SK-N-SH (cell line): Measurements from ENCODE around the gene HS6ST3.
A peak's percentile ranks its signal among the peaks of the same experiment; 100 is the strongest.

Experiments
- CTCF ChIP-seq: fragments of 200-600 bp; sonication (generic); IDR thresholded peaks from 2 replicates; pipeline ENCODE4 v1.6.1; 2017; ENCODE audit warnings: antibody characterized with exemption, mild to moderate bottlenecking, moderate library complexity
- EP300 ChIP-seq, 2 experiments: IDR thresholded peaks; 2 replicates each; pipeline versions ENCODE4 v1.4.0 to v1.6.1; 2012; ENCODE audit warnings: borderline replicate concordance in 1 of 2, low read depth in 1 of 2, low read length in 1 of 2
- EZH2phosphoT487 ChIP-seq: fragments of 200-600 bp; sonication (generic); IDR thresholded peaks from 2 replicates; pipeline ENCODE4 v1.6.1; 2017; ENCODE audit warnings: low read depth, mixed run types, mild to moderate bottlenecking, antibody characterized with exemption, moderate library complexity, borderline replicate concordance
- FOXJ3 ChIP-seq: sonication (generic); formaldehyde crosslinking; IDR thresholded peaks from 2 replicates; pipeline ENCODE4 v1.5.1; 2020; ENCODE audit warnings: mild to moderate bottlenecking, missing genetic modification reagents
- GATA2 ChIP-seq: sonication (generic); formaldehyde crosslinking; IDR thresholded peaks from 2 replicates; pipeline ENCODE4 v1.5.0; 2020; ENCODE audit warnings: mild to moderate bottlenecking, missing genetic modification reagents
- JUND ChIP-seq: IDR thresholded peaks from 2 replicates; pipeline ENCODE4 v1.4.0; 2012
- MAX ChIP-seq: IDR thresholded peaks from 2 replicates; pipeline ENCODE4 v1.4.0; 2012; ENCODE audit warnings: low read depth
- MEF2A ChIP-seq: IDR thresholded peaks from 2 replicates; pipeline ENCODE4 v1.4.0; 2012; ENCODE audit warnings: low read depth, borderline replicate concordance
- MXI1 ChIP-seq: IDR thresholded peaks from 2 replicates; pipeline ENCODE4 v1.6.1; 2012; ENCODE audit warnings: mild to moderate bottlenecking, low read depth, low read length, improper control_type of control experiment
- REST ChIP-seq: IDR thresholded peaks from 2 replicates; pipeline ENCODE4 v1.6.1; 2012; ENCODE audit warnings: mild to moderate bottlenecking, low read depth, low read length, moderate library complexity
- SIN3A ChIP-seq: IDR thresholded peaks from 2 replicates; pipeline ENCODE4 v1.6.1; 2012; ENCODE audit warnings: low read depth, mild to moderate bottlenecking, low read length, moderate library complexity, borderline replicate concordance
- TAF1 ChIP-seq: IDR thresholded peaks from 2 replicates; pipeline ENCODE4 v1.6.1; 2012; ENCODE audit warnings: low read depth, mild to moderate bottlenecking, low read length, moderate library complexity, borderline replicate concordance
- USF1 ChIP-seq: IDR thresholded peaks from 2 replicates; pipeline ENCODE4 v1.4.0; 2012; ENCODE audit warnings: low read depth, borderline replicate concordance

GRCh38 chr13:96415831-96416385, 326.0 kb downstream of the HS6ST3 start:
- no peak for TF ChIP-seq USF1
- TF ChIP-seq CTCF = no peak
- TF ChIP-seq MAX = no peak
- peak; percentile 14; the same call in 1 of the 2 replicates for TF ChIP-seq GATA2 (CRISPR knock-in tag)
- TF ChIP-seq EP300 (IDR thresholded peaks at IDR 0.05; ENCODE audit: borderline replicate concordance in 1 of 2, low read depth in 1 of 2, low read length in 1 of 2) = no peak
- TF ChIP-seq SIN3A = no peak
- no peak for TF ChIP-seq EZH2phosphoT487
- TF ChIP-seq FOXJ3 (CRISPR knock-in tag) = no peak
- TF ChIP-seq TAF1 = no peak
- no peak for TF ChIP-seq MXI1
- TF ChIP-seq REST = no peak
- no peak for TF ChIP-seq JUND
- TF ChIP-seq MEF2A = no peak
